Measurements from ENCODE around the gene ROBO1. TPM values are rescaled to one million over a fixed set of nuclear protein-coding genes. Genes with fewer than 3 reads are reported as not detected.

Gene ROBO1
- total and polyA plus RNA-seq, 2 of the 13 experiments (the other 11 are each of a cell fraction or from before 2014, with no cell fraction given), result 52.2 to 71.0 TPM

GRCh38 chr3:79019137-79019923 lies 748.5 kb downstream of the ROBO1 start (continued):
- TF ChIP-seq NBN (conservative IDR thresholded peaks at IDR 0.05) (no peak), NKX3-1 (CRISPR knock-in tag; IDR thresholded peaks at IDR 0.05) (no peak), SIX1 (CRISPR knock-in tag; IDR thresholded peaks at IDR 0.05; ENCODE audit: borderline replicate concordance) (no peak), XBP1 (CRISPR knock-in tag; IDR thresholded peaks at IDR 0.05) (no peak), TEAD2 (CRISPR knock-in tag; IDR thresholded peaks at IDR 0.05) (no peak), ZNF770 (CRISPR knock-in tag; IDR thresholded peaks at IDR 0.05) (peak; percentile 64; the same call in 1 of the 2 replicates), ZFY (CRISPR knock-in tag; IDR thresholded peaks at IDR 0.05) (no peak), ZFP36L2 (CRISPR knock-in tag; IDR thresholded peaks at IDR 0.05) (no peak), PHF8 (CRISPR knock-in tag; IDR thresholded peaks at IDR 0.05) (no peak; the same call in none of the 2 replicates), SRSF9 (IDR thresholded peaks at IDR 0.05; ENCODE audit: borderline replicate concordance, insufficient read depth, low read depth, low read length, poor library complexity, severe bottlenecking) (no peak), ZNF839 (CRISPR knock-in tag; IDR thresholded peaks at IDR 0.05; ENCODE audit: borderline replicate concordance) (no peak), SNAI1 (CRISPR knock-in tag; IDR thresholded peaks at IDR 0.05; ENCODE audit: borderline replicate concordance) (peak; percentile 74; the same call in 1 of the 2 replicates), ELF1 (CRISPR knock-in tag; IDR thresholded peaks at IDR 0.05) (no peak), PAF1 (CRISPR knock-in tag; IDR thresholded peaks at IDR 0.05) (no peak), ZNF605 (CRISPR knock-in tag; IDR thresholded peaks at IDR 0.05) (peak; percentile 75; the same call in 1 of the 2 replicates), ELF4 (CRISPR knock-in tag; IDR thresholded peaks at IDR 0.05; ENCODE audit: borderline replicate concordance) (no peak), IKZF4 (CRISPR knock-in tag; IDR thresholded peaks at IDR 0.05; ENCODE audit: borderline replicate concordance, low read depth, not compliant biosample characterization) (no peak), ZGPAT (CRISPR knock-in tag; IDR thresholded peaks at IDR 0.05) (peak; percentile 69; the same call in 1 of the 2 replicates), MIER2 (CRISPR knock-in tag; IDR thresholded peaks at IDR 0.05) (no peak), HNRNPH1 (optimal IDR thresholded peaks at IDR 0.05; ENCODE audit: low read depth, low read length) (no peak), SKI (IDR thresholded peaks at IDR 0.05; ENCODE audit: partially characterized antibody) (no peak), ZNF30 (CRISPR knock-in tag; IDR thresholded peaks at IDR 0.05) (no peak), ARID3A (IDR thresholded peaks at IDR 0.05; ENCODE audit: low read depth, low read length) (peak; percentile 32; the same call in 1 of the 2 replicates), ZNF670 (CRISPR knock-in tag; IDR thresholded peaks at IDR 0.05; ENCODE audit: borderline replicate concordance) (peak; percentile 22; the same call in 1 of the 2 replicates), ZNF724P (CRISPR knock-in tag; IDR thresholded peaks at IDR 0.05; ENCODE audit: borderline replicate concordance) (no peak), ZFP36L1 (CRISPR knock-in tag; IDR thresholded peaks at IDR 0.05) (no peak), RARG (CRISPR knock-in tag; IDR thresholded peaks at IDR 0.05; ENCODE audit: low read depth) (no peak)
